ENCODE measurements around the gene FLNB. TPM values are rescaled to one million over a fixed set of nuclear protein-coding genes. Genes with fewer than 3 reads are reported as not detected.

The FLNB gene
- total RNA-seq, 2 experiments from 2014 or later: 47.7 to 48.0 TPM

- Mint-ChIP-seq H3K27me3 (ENCODE audit: low read depth) (no peaks in the 10 kb centered on the region), H3K9me3 (no peaks in the 10 kb centered on the region), H3K4me3 (no peak overlapping the region), H3K4me1 (ENCODE audit: low read depth) (peaks cover 26% of the 10 kb centered on the region), H3K36me3 (ENCODE audit: low read depth) (peaks cover 32% of the 10 kb centered on the region), H3K27ac (no peak overlapping the region)
- no peak for DNase-seq
- intact Hi-C loops (cut with micrococcal nuclease): no loop called here
- CTCF ChIA-PET: no interaction called here
Measured at GRCh38 chr3:58115175-58115574, 107.0 kb downstream of the FLNB start.

GRCh38 chr3:58116161-58116955 is 108.1 kb downstream of the FLNB start:
- H3K9me3 Mint-ChIP-seq: no peaks in the 10 kb centered on the region
- CTCF ChIA-PET: interaction anchor here (1.2 kb wide), 1 partner anchor 51 kb away, joined by 4 read pairs; no protein-coding TSS in a partner anchor

GRCh38 chr3:58116985-58117384 is 108.8 kb downstream of the FLNB start:
- no peaks in the 10 kb centered on the region for H3K27me3 Mint-ChIP-seq (ENCODE audit: low read depth)
- H3K9me3 Mint-ChIP-seq: no peaks in the 10 kb centered on the region
- H3K4me3 Mint-ChIP-seq: no peak overlapping the region
- no peak for DNase-seq
- H3K27ac Mint-ChIP-seq: no peak overlapping the region
- intact Hi-C loops (cut with micrococcal nuclease): loop anchor here (1.0 to 2.0 kb wide), 2 partner anchors 64 to 108 kb away; no protein-coding TSS in a partner anchor
- CTCF ChIA-PET: interaction anchor here (0.6 to 1.2 kb wide), 2 partner anchors 50 to 375 kb away, joined by 3 to 4 read pairs; no protein-coding TSS in a partner anchor
- H3K4me1 Mint-ChIP-seq (ENCODE audit: low read depth): peaks cover 23% of the 10 kb centered on the region
- peaks cover 27% of the 10 kb centered on the region for H3K36me3 Mint-ChIP-seq (ENCODE audit: low read depth)

More at GRCh38 chr3:58116161-58116955, 108.1 kb downstream of the FLNB start:
- H3K4me1 Mint-ChIP-seq (ENCODE audit: low read depth): peaks cover 26% of the 10 kb centered on the region
- peak; percentile 51 for DNase-seq
- H3K27ac Mint-ChIP-seq: peak overlapping the region; percentile 27
- H3K27me3 Mint-ChIP-seq (ENCODE audit: low read depth): no peaks in the 10 kb centered on the region
- intact Hi-C loops (cut with micrococcal nuclease): loop anchor here (1.0 to 2.0 kb wide), 2 partner anchors 64 to 107 kb away; no protein-coding TSS in a partner anchor
- H3K36me3 Mint-ChIP-seq (ENCODE audit: low read depth): peaks cover 31% of the 10 kb centered on the region
- no peak overlapping the region for H3K4me3 Mint-ChIP-seq

- intact Hi-C loops (cut with micrococcal nuclease): loop anchor here (2.0 kb wide), 1 partner anchor 65 kb away; no protein-coding TSS in a partner anchor
Measured at GRCh38 chr3:58117561-58118181, 109.4 kb downstream of the FLNB start.

GRCh38 chr3:58119186-58119585 is 111.0 kb downstream of the FLNB start:
- peaks cover 23% of the 10 kb centered on the region for H3K4me1 Mint-ChIP-seq (ENCODE audit: low read depth)
- intact Hi-C loops (cut with micrococcal nuclease): no loop called here
- H3K27ac Mint-ChIP-seq: no peak overlapping the region
- no peaks in the 10 kb centered on the region for H3K9me3 Mint-ChIP-seq
- peaks cover 22% of the 10 kb centered on the region for H3K36me3 Mint-ChIP-seq (ENCODE audit: low read depth)
- no peak for DNase-seq
- no peaks in the 10 kb centered on the region for H3K27me3 Mint-ChIP-seq (ENCODE audit: low read depth)
- H3K4me3 Mint-ChIP-seq: no peak overlapping the region
- CTCF ChIA-PET: no interaction called here

More at GRCh38 chr3:58117561-58118181, 109.4 kb downstream of the FLNB start:
- Mint-ChIP-seq H3K4me3 (no peak overlapping the region), H3K9me3 (no peaks in the 10 kb centered on the region), H3K27ac (no peak overlapping the region), H3K4me1 (ENCODE audit: low read depth) (peaks cover 23% of the 10 kb centered on the region), H3K27me3 (ENCODE audit: low read depth) (no peaks in the 10 kb centered on the region), H3K36me3 (ENCODE audit: low read depth) (peaks cover 20% of the 10 kb centered on the region)
- CTCF ChIA-PET: interaction anchor here (0.6 kb wide), 1 partner anchor 374 kb away, joined by 3 read pairs; no protein-coding TSS in a partner anchor
- DNase-seq: no peak

GRCh38 chr3:58120075-58120812 is 112.0 kb downstream of the FLNB start:
- no peak overlapping the region for H3K27ac Mint-ChIP-seq

GRCh38 chr3:58121183-58121582 is 113.0 kb downstream of the FLNB start:
- Mint-ChIP-seq H3K9me3 (no peaks in the 10 kb centered on the region), H3K4me3 (no peak overlapping the region), H3K27ac (no peak overlapping the region), H3K27me3 (ENCODE audit: low read depth) (no peaks in the 10 kb centered on the region), H3K36me3 (ENCODE audit: low read depth) (peaks cover 25% of the 10 kb centered on the region), H3K4me1 (ENCODE audit: low read depth) (peaks cover 8% of the 10 kb centered on the region)
- no peak for DNase-seq
- CTCF ChIA-PET: no interaction called here
- intact Hi-C loops (cut with micrococcal nuclease): no loop called here

More at GRCh38 chr3:58120075-58120812, 112.0 kb downstream of the FLNB start:
- H3K9me3 Mint-ChIP-seq: no peaks in the 10 kb centered on the region
- H3K4me1 Mint-ChIP-seq (ENCODE audit: low read depth): peaks cover 18% of the 10 kb centered on the region
- H3K27me3 Mint-ChIP-seq (ENCODE audit: low read depth): no peaks in the 10 kb centered on the region
- no peak overlapping the region for H3K4me3 Mint-ChIP-seq
- intact Hi-C loops (cut with micrococcal nuclease): no loop called here
- H3K36me3 Mint-ChIP-seq (ENCODE audit: low read depth): peaks cover 23% of the 10 kb centered on the region
- CTCF ChIA-PET: interaction anchor here (0.8 kb wide), 1 partner anchor 10 kb away, joined by 3 read pairs; no protein-coding TSS in a partner anchor
- DNase-seq: no peak

- CTCF ChIA-PET: interaction anchor here (0.7 to 1.7 kb wide), 3 partner anchors 110 to 206 kb away, joined by 4 to 5 read pairs (median 5); partner anchors contain the start of gene FLNB
- no peaks in the 10 kb centered on the region for H3K27me3 Mint-ChIP-seq (ENCODE audit: low read depth)
- intact Hi-C loops (cut with micrococcal nuclease): no loop called here
Measured at GRCh38 chr3:58122936-58123700, 114.9 kb downstream of the FLNB start.

GRCh38 chr3:58124387-58124786 is 116.2 kb downstream of the FLNB start:
- Mint-ChIP-seq H3K27me3 (ENCODE audit: low read depth) (no peaks in the 10 kb centered on the region), H3K9me3 (no peaks in the 10 kb centered on the region)

More at GRCh38 chr3:58122936-58123700, 114.9 kb downstream of the FLNB start:
- no peaks in the 10 kb centered on the region for H3K4me1 Mint-ChIP-seq (ENCODE audit: low read depth)
- peaks cover 34% of the 10 kb centered on the region for H3K36me3 Mint-ChIP-seq (ENCODE audit: low read depth)
- H3K4me3 Mint-ChIP-seq: no peak overlapping the region
- H3K9me3 Mint-ChIP-seq: no peaks in the 10 kb centered on the region
- DNase-seq: no peak
- H3K27ac Mint-ChIP-seq: no peak overlapping the region

GRCh38 chr3:58129041-58129770 is 121.0 kb downstream of the FLNB start:
- CTCF ChIA-PET: interaction anchor here (1.6 kb wide), 1 partner anchor 167 kb away, joined by 3 read pairs; no protein-coding TSS in a partner anchor
- no peaks in the 10 kb centered on the region for H3K4me1 Mint-ChIP-seq (ENCODE audit: low read depth)
- no peaks in the 10 kb centered on the region for H3K27me3 Mint-ChIP-seq (ENCODE audit: low read depth)
- no peak for DNase-seq
- H3K27ac Mint-ChIP-seq: no peak overlapping the region
- H3K36me3 Mint-ChIP-seq (ENCODE audit: low read depth): peaks cover 45% of the 10 kb centered on the region
- H3K4me3 Mint-ChIP-seq: no peak overlapping the region
- intact Hi-C loops (cut with micrococcal nuclease): no loop called here
- H3K9me3 Mint-ChIP-seq: no peaks in the 10 kb centered on the region

More at GRCh38 chr3:58124387-58124786, 116.2 kb downstream of the FLNB start:
- H3K27ac Mint-ChIP-seq: no peak overlapping the region
- peaks cover 41% of the 10 kb centered on the region for H3K36me3 Mint-ChIP-seq (ENCODE audit: low read depth)
- CTCF ChIA-PET: no interaction called here
- intact Hi-C loops (cut with micrococcal nuclease): no loop called here
- no peaks in the 10 kb centered on the region for H3K4me1 Mint-ChIP-seq (ENCODE audit: low read depth)
- H3K4me3 Mint-ChIP-seq: no peak overlapping the region
- DNase-seq: no peak

- H3K4me1 Mint-ChIP-seq (ENCODE audit: low read depth): no peaks in the 10 kb centered on the region
- intact Hi-C loops (cut with micrococcal nuclease): no loop called here
- H3K36me3 Mint-ChIP-seq (ENCODE audit: low read depth): peaks cover 43% of the 10 kb centered on the region
- CTCF ChIA-PET: interaction anchor here (0.6 to 1.0 kb wide), 2 partner anchors 8 to 1023 kb away, joined by 3 read pairs; no protein-coding TSS in a partner anchor
- no peaks in the 10 kb centered on the region for H3K9me3 Mint-ChIP-seq
- no peak for DNase-seq
- H3K4me3 Mint-ChIP-seq: no peak overlapping the region
- no peak overlapping the region for H3K27ac Mint-ChIP-seq
- H3K27me3 Mint-ChIP-seq (ENCODE audit: low read depth): no peaks in the 10 kb centered on the region
Measured at GRCh38 chr3:58130591-58130990, 122.4 kb downstream of the FLNB start.

All from activated naive CD4-positive, alpha-beta T cell treated with anti-CD3 and anti-CD28 coated beads for 36 hours (primary cell).